ENCODE results near the gene CDK3. TPM values are rescaled to one million over a fixed set of nuclear protein-coding genes. Genes with fewer than 3 reads are reported as not detected.

The CDK3 gene
- total and polyA plus RNA-seq, 9 of the 15 experiments (the other 6 are each of a cell fraction or from before 2014, with no cell fraction given), result 0.55 to 8.2 (median 4.7) TPM

DNA sequence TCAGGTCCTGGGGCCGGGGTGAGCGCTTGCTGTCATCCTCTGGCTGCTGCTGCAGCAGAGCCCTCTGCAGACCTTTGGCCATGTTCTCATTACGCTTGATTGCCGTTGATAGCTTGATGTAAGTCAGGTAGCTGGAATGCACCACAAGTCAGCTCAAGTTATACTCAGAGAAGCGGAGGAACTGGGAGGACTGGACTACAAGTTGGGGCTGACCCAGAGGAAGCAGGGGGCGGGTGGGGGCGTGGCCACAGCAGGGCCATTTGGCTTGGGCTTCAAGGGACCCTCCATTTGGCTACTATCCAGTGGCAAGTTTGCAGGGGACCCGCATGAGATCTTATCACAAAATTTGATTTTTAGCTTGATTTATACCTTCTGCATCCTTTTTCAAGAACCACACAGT is 45.4 kb downstream of the CDK3 start:
- TF ChIP-seq, protein P1, sequence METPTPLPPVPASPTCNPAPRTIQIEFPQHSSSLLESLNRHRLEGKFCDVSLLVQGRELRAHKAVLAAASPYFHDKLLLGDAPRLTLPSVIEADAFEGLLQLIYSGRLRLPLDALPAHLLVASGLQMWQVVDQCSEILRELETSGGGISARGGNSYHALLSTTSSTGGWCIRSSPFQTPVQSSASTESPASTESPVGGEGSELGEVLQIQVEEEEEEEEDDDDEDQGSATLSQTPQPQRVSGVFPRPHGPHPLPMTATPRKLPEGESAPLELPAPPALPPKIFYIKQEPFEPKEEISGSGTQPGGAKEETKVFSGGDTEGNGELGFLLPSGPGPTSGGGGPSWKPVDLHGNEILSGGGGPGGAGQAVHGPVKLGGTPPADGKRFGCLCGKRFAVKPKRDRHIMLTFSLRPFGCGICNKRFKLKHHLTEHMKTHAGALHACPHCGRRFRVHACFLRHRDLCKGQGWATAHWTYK (CRISPR knock-in tag; IDR thresholded peaks at IDR 0.05), result no peak
- TF ChIP-seq ZNF124 (CRISPR knock-in tag; IDR thresholded peaks at IDR 0.05), result no peak
- no peak for TF ChIP-seq NFIX (CRISPR knock-in tag; IDR thresholded peaks at IDR 0.05; ENCODE audit: low read depth)
- TF ChIP-seq POLR3A (IDR thresholded peaks at IDR 0.05; ENCODE audit: borderline replicate concordance, extremely low read depth, insufficient read depth, insufficient read length), result no peak
- no peak for TF ChIP-seq ZNF174 (CRISPR knock-in tag; IDR thresholded peaks at IDR 0.05)
- TF ChIP-seq SMAD1 (IDR thresholded peaks at IDR 0.05; ENCODE audit: low read depth, low read length, partially characterized antibody), result no peak
- no peak for TF ChIP-seq PTTG1 (tag; IDR thresholded peaks at IDR 0.05; ENCODE audit: low read depth)
- no peak for TF ChIP-seq OTX1 (CRISPR knock-in tag; IDR thresholded peaks at IDR 0.05)
- no peak for TF ChIP-seq KLF16 (IDR thresholded peaks at IDR 0.05)
- TF ChIP-seq SAP30 (IDR thresholded peaks at IDR 0.05; ENCODE audit: borderline replicate concordance, insufficient read depth, low read depth, low read length, poor library complexity, severe bottlenecking), result no peak
- no peak for TF ChIP-seq CCAR2 (IDR thresholded peaks at IDR 0.05; ENCODE audit: low read depth, low read length)
- H3K27ac ChIP-seq (ENCODE audit: extremely low read depth, low read depth, low read length), result no peak overlapping the region
- DNase-seq (ENCODE audit: extremely low read depth in 1 of 4, low spot score in 3 of 4), result peak in 2 of 4 experiments; percentile 45 to 52
- H3K79me2 ChIP-seq (ENCODE audit: control insufficient read depth, insufficient read depth, low read length), result 0 out of 3 replicates have a peak, but pooled peaks cover 2% of the 10 kb centered on the region
- 0 out of 2 replicates have a peak, but pooled peaks cover 5% of the 10 kb centered on the region for H4K20me1 ChIP-seq (replicated peaks; ENCODE audit: control insufficient read depth, insufficient read depth, low read length)
- H3K4me2 ChIP-seq (ENCODE audit: insufficient read depth, low read length), result no peak overlapping the region
- no peak for ATAC-seq
- H3K4me1 ChIP-seq (replicated peaks in 1 of 2; ENCODE audit: control insufficient read depth in 2 of 2, insufficient read depth in 2 of 2, low read length in 2 of 2), result no peaks in the 10 kb centered on the region
- BruUV-seq (replicated peaks), result no TSS peak
- H3K27me3 ChIP-seq (ENCODE audit: control insufficient read depth in 2 of 2, insufficient read depth in 2 of 2, low read length in 2 of 2), result no peaks in the 10 kb centered on the region
- H3K4me3 ChIP-seq, result no peak overlapping the region
- no peaks in the 10 kb centered on the region for H3K9me3 ChIP-seq (replicated peaks; ENCODE audit: control insufficient read depth, insufficient read depth, low read depth, low read length)
- H3K9me1 ChIP-seq (ENCODE audit: control insufficient read depth, insufficient read depth, low read length), result no peaks in the 10 kb centered on the region
- in situ Hi-C loops (cut with MboI), result no loop called here
- intact Hi-C loops (cut with micrococcal nuclease), result no loop called here
- H2AFZ ChIP-seq (ENCODE audit: low read depth, low read length), result no peak overlapping the region
- H3K9ac ChIP-seq (ENCODE audit: insufficient read depth in 1 of 2, low read depth in 2 of 2, low read length in 2 of 2), result no peak overlapping the region
- peaks cover 94% of the 10 kb centered on the region for H3K36me3 ChIP-seq (ENCODE audit: control insufficient read depth, insufficient read depth, low read length)
- ChIA-PET POLR2A (interaction anchor here (1.8 kb wide), 1 partner anchor 11 kb away, joined by 12 read pairs; no protein-coding TSS in a partner anchor), CTCF (ENCODE audit: low intra/inter-chr PET ratio) (no interaction called here)
- 100% methylated on average over 5 of the region's 8 CpGs for WGBS (ENCODE audit: insufficient coverage, low coverage, missing lambda C conversion rate)
- FAIRE-seq, result no peak

Data from K562 (cell line).